H1 (cell line): ENCODE measurements around the gene NPTXR. TPM values are rescaled to one million over a fixed set of nuclear protein-coding genes. Genes with fewer than 3 reads are reported as not detected.

Source experiments
- CTCF ChIA-PET: fragments of 300-600 bp; sonication (Branson Sonifier 250); formaldehyde crosslinking; loops from one replicate; lab custom pipeline; 2021; ENCODE audit not compliant: partially characterized antibody; lab: Charles Lee
- POLR2A ChIA-PET: fragments of 300-600 bp; sonication (Branson Sonifier 250); formaldehyde crosslinking; loops from one replicate; lab custom pipeline; 2021; ENCODE audit warnings: inconsistent platforms; ENCODE audit not compliant: partially characterized antibody; lab: Charles Lee
- DNase-seq, 2 experiments: peaks; one replicate each; pipeline versions ENCODE4 v3.0.0 to v3.0.0-alpha.2; 2010 to 2022; ENCODE audit warnings: low spot score in 2 of 2, low read depth in 1 of 2, mixed read lengths in 1 of 2
- FAIRE-seq: peaks from 2 replicates; lab custom pipeline; 2011; peaks lifted over from hg19 to GRCh38; lab: Jason Lieb, UNC
- H2AFZ ChIP-seq: 2 replicates; pipeline ENCODE4 v1.8.1; 2012; ENCODE audit warnings: low read length, inconsistent platforms
- H2AK5ac ChIP-seq: 2 replicates; pipeline ENCODE4 v1.6.1; 2013; ENCODE audit warnings: low read depth, low read length
- H2BK120ac ChIP-seq: replicated peaks from 2 replicates; pipeline ENCODE3; 2013; ENCODE audit warnings: low read depth, low read length, inconsistent platforms
- H2BK12ac ChIP-seq: 2 replicates; pipeline ENCODE4 v1.6.1; 2013; ENCODE audit warnings: low read depth, low read length
- H2BK15ac ChIP-seq: 2 replicates; pipeline ENCODE4 v1.6.1; 2013; ENCODE audit warnings: low read length
- H2BK20ac ChIP-seq: 2 replicates; pipeline ENCODE4 v1.6.1; 2013; ENCODE audit warnings: low read length
- H2BK5ac ChIP-seq: 2 replicates; pipeline ENCODE4 v1.6.1; 2013; ENCODE audit warnings: low read depth, low read length
- H3K14ac ChIP-seq: 2 replicates; pipeline ENCODE4 v1.6.1; 2013; ENCODE audit warnings: inconsistent platforms; ENCODE audit not compliant: insufficient read length
- H3K18ac ChIP-seq: 2 replicates; pipeline ENCODE4 v1.6.1; 2013; ENCODE audit warnings: low read length; ENCODE audit errors: extremely low read depth
- H3K23ac ChIP-seq: 2 replicates; pipeline ENCODE4 v1.6.1; 2013; ENCODE audit warnings: inconsistent platforms; ENCODE audit not compliant: insufficient read length
- H3K23me2 ChIP-seq: 2 replicates; pipeline ENCODE4 v1.6.1; 2013; ENCODE audit warnings: low read depth, low read length
- H3K27ac ChIP-seq: 2 replicates; pipeline ENCODE4 v1.6.1; 2011; ENCODE audit warnings: low read depth, low read length, inconsistent platforms
- H3K27me3 ChIP-seq, 4 experiments: replicated peaks in 1 of 4; 1 replicate in 1 of 4; 2 replicates in 3 of 4; pipeline versions ENCODE4 v1.6.1 to v1.8.1; 2011 to 2013; ENCODE audit warnings: low read length in 3 of 4, mild to moderate bottlenecking in 3 of 4, inconsistent platforms in 2 of 4, mixed read lengths in 2 of 4, moderate library complexity in 1 of 4; ENCODE audit not compliant: control insufficient read depth in 3 of 4, insufficient read depth in 3 of 4; ENCODE audit errors: extremely low read depth in 1 of 4
- H3K36me3 ChIP-seq, 4 experiments: 2 replicates each; pipeline versions ENCODE4 v1.6.1 to v1.8.1; 2011 to 2013; ENCODE audit warnings: mild to moderate bottlenecking in 4 of 4, low read length in 3 of 4, moderate library complexity in 2 of 4, control low read depth in 1 of 4, inconsistent platforms in 1 of 4; ENCODE audit not compliant: insufficient read depth in 4 of 4, control insufficient read depth in 2 of 4
- H3K4ac ChIP-seq: replicated peaks from 2 replicates; pipeline ENCODE3; 2013; ENCODE audit warnings: low read length, low read depth, mixed read lengths, inconsistent platforms; ENCODE audit not compliant: insufficient read length
- H3K4me1 ChIP-seq, 4 experiments: replicated peaks in 1 of 4; 1 replicate in 1 of 4; 2 replicates in 3 of 4; pipeline versions ENCODE4 v1.6.1 to v1.8.1; 2011 to 2013; ENCODE audit warnings: low read length in 3 of 4, inconsistent platforms in 2 of 4, mixed read lengths in 1 of 4; ENCODE audit not compliant: insufficient read depth in 4 of 4, control insufficient read depth in 3 of 4
- H3K4me2 ChIP-seq, 2 experiments: 2 replicates each; pipeline versions ENCODE4 v1.6.1 to v1.8.1; 2011 to 2013; ENCODE audit warnings: low read depth in 2 of 2, low read length in 2 of 2, control low read depth in 1 of 2, inconsistent platforms in 1 of 2, mild to moderate bottlenecking in 1 of 2; ENCODE audit not compliant: insufficient read depth in 1 of 2
- H3K4me3 ChIP-seq, 4 experiments: fragments of 200-600, 300-600 bp in 1 of 4; sonication (generic), shearing (Covaris generic), sonication (Bioruptor Twin) in 1 of 4; 2 replicates each; pipeline versions ENCODE4 v1.5.1 to v1.8.1; 2011 to 2016; ENCODE audit warnings: low read length in 4 of 4, low read depth in 3 of 4, control low read depth in 2 of 4, inconsistent platforms in 2 of 4, mild to moderate bottlenecking in 2 of 4, mixed read lengths in 1 of 4, moderate library complexity in 1 of 4; ENCODE audit not compliant: insufficient read depth in 2 of 4; ENCODE audit errors: extremely low read depth in 1 of 4
- H3K56ac ChIP-seq: replicated peaks from 2 replicates; pipeline ENCODE3; 2013; ENCODE audit warnings: low read depth, mild to moderate bottlenecking, mixed read lengths, low read length, inconsistent platforms; ENCODE audit not compliant: insufficient read length
- H3K79me1 ChIP-seq: 2 replicates; pipeline ENCODE4 v1.6.1; 2013; ENCODE audit warnings: low read depth, low read length, control low read depth
- H3K79me2 ChIP-seq, 2 experiments: 2 replicates each; pipeline versions ENCODE4 v1.6.1 to v1.8.1; 2012 to 2013; ENCODE audit warnings: low read length in 2 of 2, mild to moderate bottlenecking in 2 of 2, inconsistent platforms in 1 of 2; ENCODE audit not compliant: insufficient read depth in 2 of 2, control insufficient read depth in 1 of 2
- H3K9ac ChIP-seq, 4 experiments: replicated peaks in 1 of 4; 1 replicate in 1 of 4; 2 replicates in 3 of 4; pipeline versions ENCODE4 v1.6.1 to v1.8.1; 2011 to 2013; ENCODE audit warnings: low read depth in 3 of 4, low read length in 3 of 4, control low read depth in 2 of 4, mild to moderate bottlenecking in 2 of 4, moderate library complexity in 2 of 4, inconsistent platforms in 1 of 4; ENCODE audit errors: extremely low read depth in 1 of 4
- H3K9me3 ChIP-seq, 2 experiments: 2 replicates each; pipeline versions ENCODE4 v1.6.1 to v1.8.1; 2012 to 2013; ENCODE audit warnings: mild to moderate bottlenecking in 2 of 2, moderate library complexity in 2 of 2, control low read depth in 1 of 2, inconsistent platforms in 1 of 2, low read depth in 1 of 2, low read length in 1 of 2, mixed read lengths in 1 of 2; ENCODE audit not compliant: insufficient read depth in 2 of 2
- H4K20me1 ChIP-seq, 2 experiments: replicated peaks in 1 of 2; 2 replicates each; pipeline versions ENCODE3 to v1.8.1; 2011 to 2013; ENCODE audit warnings: inconsistent platforms in 2 of 2, low read length in 2 of 2, mild to moderate bottlenecking in 1 of 2; ENCODE audit not compliant: insufficient read depth in 2 of 2, control insufficient read depth in 1 of 2
- H4K5ac ChIP-seq: 2 replicates; pipeline ENCODE4 v1.6.1; 2013; ENCODE audit warnings: low read length, low read depth, mixed read lengths, inconsistent platforms; ENCODE audit not compliant: insufficient read length
- H4K8ac ChIP-seq: 2 replicates; pipeline ENCODE4 v1.8.0; 2013; ENCODE audit warnings: mild to moderate bottlenecking, moderate library complexity, low read length, inconsistent platforms; ENCODE audit not compliant: insufficient read depth; ENCODE audit errors: extremely low read depth
- H4K91ac ChIP-seq: replicated peaks from 2 replicates; pipeline ENCODE3; 2013; ENCODE audit warnings: low read length, mixed read lengths, inconsistent platforms; ENCODE audit not compliant: insufficient read length
- BACH1 ChIP-seq: IDR thresholded peaks from 2 replicates; pipeline ENCODE4 v1.6.1; 2012; ENCODE audit warnings: low read length, improper control_type of control experiment
- CBX8 ChIP-seq: fragments of 300-800, 300-1000 bp; sonication (generic); IDR thresholded peaks from 2 replicates; pipeline ENCODE4 v1.7.1; 2016; ENCODE audit warnings: low read depth, low read length, borderline replicate concordance
- CHD2 ChIP-seq: IDR thresholded peaks from 2 replicates; pipeline ENCODE4 v1.6.1; 2012; ENCODE audit warnings: low read length, improper control_type of control experiment
- GABPA ChIP-seq: IDR thresholded peaks from 2 replicates; pipeline ENCODE4 v1.6.1; 2011; ENCODE audit warnings: mild to moderate bottlenecking, low read length, moderate library complexity, borderline replicate concordance; ENCODE audit not compliant: insufficient read depth
- JUND ChIP-seq: IDR thresholded peaks from 2 replicates; pipeline ENCODE4 v1.6.1; 2011; ENCODE audit warnings: mild to moderate bottlenecking, improper control_type of control experiment, low read length
- NANOG ChIP-seq: IDR thresholded peaks from 2 replicates; pipeline ENCODE4 v1.6.1; 2011; ENCODE audit warnings: low read length, low read depth, mild to moderate bottlenecking, inconsistent platforms; ENCODE audit not compliant: insufficient read depth, poor library complexity, severe bottlenecking
- POLR2A ChIP-seq, 2 experiments: IDR thresholded peaks; 1 replicate in 1 of 2; 2 replicates in 1 of 2; pipeline ENCODE4 v1.6.1; 2011; ENCODE audit warnings: low read depth in 2 of 2, low read length in 2 of 2, mild to moderate bottlenecking in 2 of 2; ENCODE audit errors: control extremely low read depth in 1 of 2
- POU5F1 ChIP-seq: IDR thresholded peaks from 2 replicates; pipeline ENCODE4 v1.6.1; 2011; ENCODE audit warnings: low read depth, mild to moderate bottlenecking, low read length, moderate library complexity
- RFX5 ChIP-seq: IDR thresholded peaks from 2 replicates; pipeline ENCODE4 v1.6.1; 2011; ENCODE audit warnings: low read depth, low read length, improper control_type of control experiment, borderline replicate concordance
- RNF2 ChIP-seq: fragments of 200-900, 300-1000 bp; sonication (generic); IDR thresholded peaks from 2 replicates; pipeline ENCODE4 v1.7.1; 2016; ENCODE audit warnings: borderline replicate concordance, low read depth, mild to moderate bottlenecking, antibody characterized with exemption, low read length; ENCODE audit not compliant: poor library complexity, severe bottlenecking; ENCODE audit errors: missing control alignments
- WGBS, 2 experiments: shearing (Covaris generic) in 1 of 2; methylation state at CpG; one replicate each; pipeline versions ENCODE4 v1.1.6 to v1.1.7; 2013 to 2015; ENCODE audit warnings: low lambda C conversion rate in 2 of 2, mixed read lengths in 2 of 2, inconsistent platforms in 1 of 2, low coverage in 1 of 2, missing lambda C conversion rate in 1 of 2; ENCODE audit not compliant: insufficient replicate concordance in 2 of 2, insufficient coverage in 1 of 2, insufficient read length in 1 of 2; ENCODE audit errors: extremely low coverage in 1 of 2, missing lambda C conversion rate in 1 of 2; 5-methylcytosine and 5-hydroxymethylcytosine counted together
- polyA plus RNA-seq, 7 experiments: library from polyadenylated mRNA; depleted of rRNA in 3 of 7; stranded (reverse) in 5 of 7; unstranded in 2 of 7; fragments of >200 nt in 5 of 7; fragments of 200-250 nt in 2 of 7; gene quantifications; 1 replicate in 5 of 7; 2 replicates in 1 of 7; 4 replicates in 1 of 7; pipeline versions ENCODE4 v1.2.1 to v1.2.3, GENCODE V29; 2011 to 2013; ENCODE audit warnings: missing spikeins in 2 of 7, mixed read lengths in 2 of 7
- total RNA-seq: library from RNA; stranded (reverse); fragmentation: NEBNext Ultra II Directional; extraction: Animal tissue kit (Norgen Biotek cat#: 25700); gene quantifications from 2 replicates; pipeline ENCODE4 v1.2.1, GENCODE V29; 2021

NPTXR gene
- total and polyA plus RNA-seq, 2 of the 8 experiments (the other 6 are each of a cell fraction or from before 2014, with no cell fraction given) = 3.7 to 6.4 TPM

DNA sequence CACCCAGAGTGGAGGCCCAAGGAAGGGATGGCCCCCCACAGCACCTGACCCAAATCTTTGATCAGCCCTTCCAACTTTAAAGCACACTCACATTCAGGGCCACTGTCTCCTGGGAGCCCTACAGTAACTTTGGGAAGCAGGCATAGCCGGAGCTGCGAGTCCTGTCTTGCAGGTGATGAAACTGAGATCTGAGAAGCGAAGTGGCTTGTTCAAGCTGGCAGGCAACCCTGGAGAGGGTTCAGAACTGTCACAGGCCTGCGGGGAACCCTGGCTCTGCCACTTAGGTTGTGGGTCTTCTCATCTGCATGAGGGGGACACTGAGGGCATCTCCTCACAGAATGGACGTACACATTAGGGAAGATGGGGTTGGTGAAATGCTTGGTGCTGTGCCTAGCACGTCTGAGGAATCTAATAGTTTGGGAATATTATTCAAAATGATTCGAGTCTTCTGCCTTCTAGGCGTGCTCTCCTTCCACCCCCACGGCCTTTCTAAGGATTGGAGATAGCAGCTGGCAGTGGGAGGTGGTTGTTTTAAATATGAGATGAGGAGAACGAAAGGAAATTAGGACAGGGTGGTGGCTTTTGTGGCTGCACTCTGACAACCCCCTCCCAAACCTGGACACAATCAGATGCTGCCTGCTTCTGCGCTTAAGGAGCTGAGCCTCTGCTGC is 69.2 kb downstream of the NPTXR start:
- FAIRE-seq (no peak), DNase-seq (no peak)
- Histone ChIP-seq H2BK15ac (no peak overlapping the region), H2AK5ac (no peak overlapping the region), H3K9ac (no peak overlapping the region), H3K27ac (no peak overlapping the region), H3K79me2 (no peaks in the 10 kb centered on the region), H3K79me1 (no peaks in the 10 kb centered on the region), H3K23me2 (peaks cover 6% of the 10 kb centered on the region; the same call in 1 of the 2 replicates), H3K4me1 (peaks cover 0 to 4% (median 0%) of the 10 kb centered on the region in 4 experiments; a peak in 1 of 7 replicates), H4K91ac (no peak overlapping the region), H2AFZ (no peak overlapping the region), H2BK12ac (no peak overlapping the region), H3K23ac (no peak overlapping the region), H4K5ac (no peak overlapping the region), H3K9me3 (no peaks in the 10 kb centered on the region), H3K18ac (no peak overlapping the region), H3K4me2 (no peak overlapping the region), H2BK5ac (peak overlapping the region; percentile 28; the same call in 1 of the 2 replicates), H3K56ac (no peak overlapping the region), H3K14ac (no peak overlapping the region), H3K4ac (no peak overlapping the region), H2BK120ac (no peak overlapping the region), H4K20me1 (peaks cover 0 to 2% of the 10 kb centered on the region in 2 experiments), H3K27me3 (no peaks in the 10 kb centered on the region; a peak in 1 of 7 replicates), H3K4me3 (no peak overlapping the region), H2BK20ac (no peak overlapping the region), H4K8ac (no peak overlapping the region; the same call in 1 of the 2 replicates), H3K36me3 (no peaks in the 10 kb centered on the region)
- ChIA-PET CTCF (no interaction called here), POLR2A (interaction anchor here (1.6 kb wide), 1 partner anchor 10 kb away, joined by 3 read pairs; no protein-coding TSS in a partner anchor)
- 81% methylated on average over 11 of the region's 11 CpGs; no CpG with 5 or more reads in 1 of the 2 experiments for WGBS, 2 experiments
- TF ChIP-seq RFX5 = no peak
- TF ChIP-seq RNF2 = no peak
- no peak for TF ChIP-seq BACH1
- no peak for TF ChIP-seq POLR2A (IDR thresholded peaks at IDR 0.05; ENCODE audit: control extremely low read depth in 1 of 2, low read depth in 2 of 2, low read length in 2 of 2)
- TF ChIP-seq CHD2 = no peak
- TF ChIP-seq NANOG = no peak
- no peak for TF ChIP-seq GABPA
- no peak for TF ChIP-seq JUND
- no peak for TF ChIP-seq POU5F1
- TF ChIP-seq CBX8 = no peak
